HFFc6 (cell line): Measurements from ENCODE around the gene KCNH4. TPM values are rescaled to one million over a fixed set of nuclear protein-coding genes. Genes with fewer than 3 reads are reported as not detected.
"Not testable (repeated sequence)": the region's sequence is repeated elsewhere in the genome, so short reads cannot be mapped to it uniquely, and the experiment has no call there.

Source experiments
- DNase-seq: peaks from one replicate; pipeline ENCODE4 v3.0.0-alpha.2; 2018
- H3K27ac Mint-ChIP-seq: 2 replicates; pipeline ENCODE4 v1.8.0; 2020; ENCODE audit warnings: mild to moderate bottlenecking, mixed read lengths
- H3K27me3 Mint-ChIP-seq: 2 replicates; pipeline ENCODE4 v1.8.0; 2021; ENCODE audit warnings: mild to moderate bottlenecking, moderate library complexity, mixed read lengths; ENCODE audit not compliant: insufficient read depth
- H3K36me3 Mint-ChIP-seq: 2 replicates; pipeline ENCODE4 v1.8.0; 2021; ENCODE audit warnings: low read depth, mixed read lengths
- H3K4me1 Mint-ChIP-seq: 2 replicates; pipeline ENCODE4 v1.8.0; 2020; ENCODE audit warnings: low read depth, mixed read lengths
- H3K4me3 Mint-ChIP-seq: 2 replicates; pipeline ENCODE4 v1.8.0; 2020; ENCODE audit warnings: mild to moderate bottlenecking, moderate library complexity, mixed read lengths
- H3K9me3 Mint-ChIP-seq: 2 replicates; pipeline ENCODE4 v1.8.0; 2020; ENCODE audit warnings: mild to moderate bottlenecking, mixed read lengths
- CTCF ChIP-seq: fragments of 200-600 bp; sonication (generic); IDR thresholded peaks from 2 replicates; pipeline ENCODE4 v1.5.0; 2021; ENCODE audit warnings: antibody characterized with exemption, mild to moderate bottlenecking
- total RNA-seq, 6 experiments: library from RNA; stranded (reverse); fragmentation: NEBNext Ultra II Directional; extraction: Animal tissue kit (Norgen Biotek cat#: 25700); gene quantifications; 2 replicates in 1 of 6; 3 replicates in 5 of 6; pipeline ENCODE4 v1.2.3, GENCODE V29; 2021

Gene KCNH4
- total RNA-seq, 6 experiments from 2014 or later = not detected

DNA sequence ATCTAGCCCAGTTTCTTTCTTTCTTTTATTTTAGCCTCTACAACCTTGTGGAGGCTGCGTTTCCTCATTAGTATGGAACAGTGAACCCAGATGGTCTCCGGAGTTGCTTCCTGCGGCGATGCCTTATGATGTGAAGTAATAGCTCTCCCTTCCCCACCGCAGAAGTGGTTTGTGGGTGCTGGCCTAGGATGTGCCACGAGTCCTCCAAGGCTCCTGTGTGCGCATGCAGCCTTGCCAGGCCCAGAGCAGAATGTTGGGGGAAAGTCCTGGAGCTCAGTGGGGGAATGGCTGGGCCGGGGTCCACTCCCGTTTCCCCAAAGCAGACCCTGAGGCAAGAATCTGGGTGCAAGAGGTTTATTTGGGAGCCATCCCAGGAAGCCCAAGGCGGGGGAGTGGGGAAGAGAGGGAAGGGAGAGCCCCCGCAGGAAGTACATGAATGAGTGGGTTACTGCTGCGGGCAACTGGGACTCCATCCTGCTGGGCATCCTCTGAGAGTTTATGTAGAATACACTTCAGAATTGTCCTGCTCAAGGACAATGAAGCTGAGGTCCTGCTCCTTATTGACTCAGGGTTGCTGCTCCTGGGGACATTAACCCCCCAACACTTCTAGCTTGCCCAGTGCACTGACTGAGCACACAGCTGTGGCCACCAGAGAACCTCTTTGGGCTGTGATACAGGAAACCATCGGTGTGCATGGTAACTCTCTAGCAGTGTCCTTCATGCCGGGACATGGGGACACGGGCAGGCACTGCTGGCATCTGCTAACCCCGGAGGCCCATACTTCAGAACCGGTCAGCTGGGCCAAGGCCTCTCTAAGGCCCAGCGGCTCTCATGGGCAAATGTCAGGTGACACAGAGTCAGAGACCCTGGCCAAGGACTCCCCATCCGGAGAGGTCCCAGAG, 8.1 kb upstream of the KCNH4 start:
- Mint-ChIP-seq H3K9me3 (no peaks in the 10 kb centered on the region), H3K4me1 (peaks cover 11% of the 10 kb centered on the region; the same call in 1 of the 2 replicates), H3K27ac (no peak overlapping the region), H3K27me3 (peaks cover 9% of the 10 kb centered on the region), H3K36me3 (no peaks in the 10 kb centered on the region), H3K4me3 (no peak overlapping the region)
- TF ChIP-seq CTCF = no peak
- DNase-seq = no peak

- H3K4me3 Mint-ChIP-seq = no peak overlapping the region
- peaks cover 9% of the 10 kb centered on the region for H3K27me3 Mint-ChIP-seq
- no peaks in the 10 kb centered on the region for H3K36me3 Mint-ChIP-seq
- H3K27ac Mint-ChIP-seq = no peak overlapping the region
- H3K4me1 Mint-ChIP-seq = peaks cover 23% of the 10 kb centered on the region
- no peak for DNase-seq
- H3K9me3 Mint-ChIP-seq = no peaks in the 10 kb centered on the region
- TF ChIP-seq CTCF = no peak
Measured at GRCh38 chr17:42187833-42188232, 6.9 kb upstream of the KCNH4 start.

- peaks cover 24% of the 10 kb centered on the region for H3K4me1 Mint-ChIP-seq
- not testable (repeated sequence) for H3K9me3 Mint-ChIP-seq, H3K36me3 Mint-ChIP-seq, DNase-seq, H3K4me3 Mint-ChIP-seq, H3K27ac Mint-ChIP-seq
- peaks cover 10% of the 10 kb centered on the region for H3K27me3 Mint-ChIP-seq
Measured at GRCh38 chr17:42186191-42186590, 5.2 kb upstream of the KCNH4 start.

- H3K4me3 Mint-ChIP-seq = no peak overlapping the region
Measured at GRCh38 chr17:42185621-42185930, 4.6 kb upstream of the KCNH4 start.

DNA sequence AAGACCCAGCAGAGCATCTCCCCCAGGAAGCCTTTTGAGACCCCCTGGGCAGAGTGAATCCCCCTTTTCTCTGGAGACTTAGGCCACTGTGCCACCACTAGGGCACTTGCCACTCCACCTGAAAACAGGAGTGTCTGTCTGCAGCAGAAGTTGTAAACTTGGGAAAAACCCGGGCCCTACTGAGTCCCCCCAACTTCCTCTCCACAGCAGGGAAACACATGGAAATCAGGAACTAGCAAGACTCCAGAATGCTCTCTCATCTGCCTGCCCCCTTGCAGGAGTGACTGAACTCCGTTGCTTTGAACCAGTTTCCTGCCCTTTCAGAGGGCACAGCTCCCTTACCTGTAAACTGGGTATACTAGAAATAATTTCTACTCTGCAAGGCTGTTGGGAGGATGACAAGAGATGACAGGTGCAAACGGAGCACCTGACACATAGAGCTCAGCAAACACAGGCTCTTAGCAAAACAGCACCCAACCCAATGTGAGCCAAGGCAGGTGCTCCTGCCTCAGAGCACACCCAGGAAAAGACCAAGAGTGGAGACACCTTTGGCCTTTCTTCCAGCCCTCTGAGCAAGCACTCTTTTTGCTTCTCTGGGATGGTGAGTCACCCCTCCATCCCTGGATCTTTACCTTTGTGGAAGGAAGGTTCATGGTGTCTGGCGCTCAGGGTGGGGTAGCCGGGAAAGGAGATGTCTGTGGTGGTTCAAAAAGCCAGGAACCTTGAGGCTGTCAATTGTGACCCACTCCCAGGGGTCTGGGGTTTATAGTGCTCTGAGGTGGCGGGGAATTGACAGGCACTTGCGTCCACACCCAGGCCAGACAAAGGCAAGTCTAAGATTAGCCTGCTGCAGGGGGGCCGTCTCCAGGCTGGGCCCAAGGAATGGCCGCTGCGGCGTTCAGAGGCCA, 4.0 kb upstream of the KCNH4 start, which contains the start of gene HCRT:
HCRT (minus strand) TSS at position 740 of the 908 bp plus-strand sequence; CDS start at position 653, 87 bp downstream.
- no peak within 1 kb of the TSS for H3K27ac Mint-ChIP-seq
- no peak for DNase-seq
- H3K27me3 Mint-ChIP-seq = peaks cover 10% of the 10 kb centered on the region
- H3K4me1 Mint-ChIP-seq = peaks cover 24% of the 10 kb centered on the region
- no peaks in the 10 kb centered on the region for H3K9me3 Mint-ChIP-seq
- H3K4me3 Mint-ChIP-seq = peak within 1 kb of the TSS; percentile 80
- no peak for TF ChIP-seq CTCF
- no peaks in the 10 kb centered on the region for H3K36me3 Mint-ChIP-seq

More at GRCh38 chr17:42185621-42185930, 4.6 kb upstream of the KCNH4 start:
- no peak for TF ChIP-seq CTCF
- H3K9me3 Mint-ChIP-seq = no peaks in the 10 kb centered on the region
- peaks cover 24% of the 10 kb centered on the region for H3K4me1 Mint-ChIP-seq
- no peak overlapping the region for H3K27ac Mint-ChIP-seq
- H3K27me3 Mint-ChIP-seq = peaks cover 10% of the 10 kb centered on the region
- no peak for DNase-seq
- H3K36me3 Mint-ChIP-seq = no peaks in the 10 kb centered on the region
